HCT116 (cell line): ENCODE results near the gene DUSP3. TPM values are rescaled to one million over a fixed set of nuclear protein-coding genes. Genes with fewer than 3 reads are reported as not detected.

Experiments
- ATAC-seq: fragments of 200-7000 bp; cut with Tn5 transposase; 2 replicates; pipeline ENCODE4 v1.9.1; 2020; ENCODE audit warnings: mild to moderate bottlenecking, moderate library complexity
- BruUV-seq: library from RNA; stranded (reverse); fragments of 400-500 nt; replicated peaks from 2 replicates; lab custom pipeline; 2021; lab: Mats Ljungman, UMichigan
- CTCF ChIA-PET: fragments of 300-600 bp; sonication (Branson Sonifier 250); formaldehyde crosslinking; loops from one replicate; lab custom pipeline; 2021; ENCODE audit warnings: antibody characterized with exemption; lab: Charles Lee
- POLR2A ChIA-PET: fragments of 300-600, 350-600 bp; sonication (Branson Sonifier 250); formaldehyde crosslinking; loops from one replicate; lab custom pipeline; 2021; ENCODE audit warnings: antibody characterized with exemption; lab: Charles Lee
- RAD21 ChIA-PET, 2 experiments: fragments of 300-600 bp; sonication (Branson Sonifier 250); formaldehyde crosslinking; loops; one replicate each; lab custom pipeline; 2023; ENCODE audit warnings: low total read pairs in 2 of 2; ENCODE audit not compliant: uncharacterized antibody in 2 of 2, unreplicated experiment in 2 of 2, low non-redundant PET in 1 of 2; lab: Charles Lee
- DNase-seq: peaks from one replicate; pipeline ENCODE4 v3.0.0-alpha.2; 2010; ENCODE audit warnings: low read depth, low spot score
- H2AFZ ChIP-seq: fragments of 200-600 bp; shearing (Covaris generic), sonication (generic); 2 replicates; pipeline ENCODE4 v1.6.1; 2017; ENCODE audit warnings: low read depth, mixed run types, mixed read lengths, antibody characterized with exemption, low read length; ENCODE audit not compliant: poor library complexity, severe bottlenecking
- H3K27ac ChIP-seq: 2 replicates; pipeline ENCODE4 v1.5.1; 2012; ENCODE audit warnings: low read depth, low read length
- H3K27me3 ChIP-seq: fragments of 200-600 bp; sonication (generic); 2 replicates; pipeline ENCODE4 v1.6.1; 2016; ENCODE audit warnings: mixed run types, low read length, mixed read lengths; ENCODE audit not compliant: insufficient read depth
- H3K36me3 ChIP-seq, 2 experiments: fragments of 200-500 bp in 1 of 2; fragments of 200-600 bp in 1 of 2; sonication (Bioruptor generic) in 1 of 2; sonication (generic) in 1 of 2; 2 replicates each; pipeline versions ENCODE4 v1.5.1 to v1.6.1; 2014 to 2016; ENCODE audit warnings: low read length in 2 of 2, inconsistent platforms in 1 of 2, mixed read lengths in 1 of 2, mixed run types in 1 of 2; ENCODE audit not compliant: insufficient read depth in 2 of 2, control insufficient read depth in 1 of 2
- H3K4me1 ChIP-seq, 2 experiments: fragments of 200-600 bp in 1 of 2; sonication (generic) in 1 of 2; 2 replicates each; pipeline versions ENCODE4 v1.5.1 to v1.6.1; 2012 to 2017; ENCODE audit warnings: low read length in 2 of 2, inconsistent platforms in 1 of 2, mild to moderate bottlenecking in 1 of 2, mixed read lengths in 1 of 2, mixed run types in 1 of 2, moderate library complexity in 1 of 2; ENCODE audit not compliant: insufficient read depth in 2 of 2, control insufficient read depth in 1 of 2
- H3K4me2 ChIP-seq: fragments of 200-600 bp; sonication (generic); 2 replicates; pipeline ENCODE4 v1.6.1; 2017; ENCODE audit warnings: mixed run types, low read length, mixed read lengths
- H3K4me3 ChIP-seq, 2 experiments: fragments of 200-600 bp in 1 of 2; sonication (generic) in 1 of 2; replicated peaks in 1 of 2; 2 replicates each; pipeline ENCODE4 v1.5.1; 2011 to 2016; ENCODE audit warnings: low read length in 2 of 2, control low read depth in 1 of 2, low read depth in 1 of 2, mild to moderate bottlenecking in 1 of 2, mixed read lengths in 1 of 2, mixed run types in 1 of 2
- H3K79me2 ChIP-seq: fragments of 200-600 bp; sonication (generic); 2 replicates; pipeline ENCODE4 v1.6.1; 2017; ENCODE audit warnings: mild to moderate bottlenecking, mixed run types, low read length, moderate library complexity, mixed read lengths; ENCODE audit not compliant: insufficient read depth
- H3K9ac ChIP-seq: fragments of 200-600 bp; sonication (generic); 2 replicates; pipeline ENCODE4 v1.6.1; 2016; ENCODE audit warnings: low read length, mixed read lengths
- H3K9me2 ChIP-seq: fragments of 200-600 bp; sonication (generic), shearing (Covaris generic); 2 replicates; pipeline ENCODE4 v1.6.1; 2017; ENCODE audit warnings: mixed run types, mild to moderate bottlenecking, moderate library complexity; ENCODE audit not compliant: insufficient read depth
- H3K9me3 ChIP-seq, 2 experiments: fragments of 200-500 bp in 1 of 2; fragments of 200-600 bp in 1 of 2; sonication (Bioruptor generic) in 1 of 2; sonication (generic) in 1 of 2; 2 replicates each; pipeline ENCODE4 v1.6.1; 2014 to 2017; ENCODE audit warnings: low read length in 2 of 2, mixed read lengths in 2 of 2, inconsistent platforms in 1 of 2, low read depth in 1 of 2, mild to moderate bottlenecking in 1 of 2, mixed run types in 1 of 2, moderate library complexity in 1 of 2; ENCODE audit not compliant: control insufficient read depth in 1 of 2, insufficient read depth in 1 of 2
- H4K20me1 ChIP-seq: fragments of 200-600 bp; sonication (generic), shearing (Covaris generic); 2 replicates; pipeline ENCODE4 v1.6.1; 2017; ENCODE audit warnings: mixed run types, mild to moderate bottlenecking, moderate library complexity; ENCODE audit not compliant: insufficient read depth
- CBX3 ChIP-seq: IDR thresholded peaks from 2 replicates; pipeline ENCODE4 v1.6.1; 2012; ENCODE audit warnings: low read depth
- EGR1 ChIP-seq: IDR thresholded peaks from 2 replicates; pipeline ENCODE4 v1.6.1; 2012; ENCODE audit warnings: low read depth
- EZH2 ChIP-seq: fragments of 200-600 bp; sonication (generic); IDR thresholded peaks from 2 replicates; pipeline ENCODE4 v1.6.1; 2017; ENCODE audit warnings: antibody characterized with exemption, mixed run types
- JUND ChIP-seq: IDR thresholded peaks from 2 replicates; pipeline ENCODE4 v1.6.1; 2012
- intact Hi-C: fragments of 100-400 bp; cut with micrococcal nuclease; formaldehyde crosslinking; loops from 2 replicates; pipeline ENCODE4 v1.10.0; 2022
- total RNA-seq: library from RNA; stranded (reverse); gene quantifications from one replicate; pipeline ENCODE4 v1.2.1, GENCODE V29; 2021; ENCODE audit not compliant: unreplicated experiment
- TF ChIP-seq, protein P1 (sequence below): IDR thresholded peaks from 2 replicates; pipeline ENCODE4 v1.6.1; 2012

Gene DUSP3
- total RNA-seq, 1 experiment from 2014 or later: 29.6 TPM

DNA sequence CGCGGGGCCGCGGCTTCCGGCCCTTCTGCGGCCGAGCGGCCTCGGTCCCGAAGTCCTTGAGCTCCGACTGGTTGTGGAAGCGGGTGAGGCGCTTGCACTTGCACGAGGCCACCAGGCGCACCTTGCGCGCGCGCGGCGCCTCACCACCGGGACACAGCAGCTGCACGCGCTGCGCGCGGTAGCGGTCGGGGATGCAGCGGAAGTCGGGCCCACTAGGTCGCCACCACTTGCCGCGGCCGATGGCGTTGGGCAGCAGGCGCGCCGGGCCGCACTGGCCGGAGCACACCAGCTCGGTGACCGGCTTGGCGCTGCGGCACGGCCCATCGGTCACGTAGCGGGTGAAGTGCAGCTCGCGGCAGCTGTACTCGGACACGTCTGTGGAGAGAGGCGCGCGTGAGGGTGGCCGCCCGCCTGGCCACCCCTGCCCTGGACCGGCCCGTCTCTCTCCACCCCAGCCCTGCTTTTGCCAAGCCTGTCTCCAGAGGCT is 23.3 kb downstream of the DUSP3 start:
- ATAC-seq: no peak
- Histone ChIP-seq H3K36me3 (no peaks in the 10 kb centered on the region), H3K4me2 (no peak overlapping the region), H3K9ac (no peak overlapping the region), H3K9me2 (no peaks in the 10 kb centered on the region), H2AFZ (no peak overlapping the region), H3K27me3 (no peaks in the 10 kb centered on the region), H3K4me1 (peaks cover 0 to 13% of the 10 kb centered on the region in 2 experiments; a peak in 2 of 4 replicates), H3K4me3 (no peak overlapping the region), H3K79me2 (no peaks in the 10 kb centered on the region), H3K27ac (no peak overlapping the region), H3K9me3 (no peaks in the 10 kb centered on the region), H4K20me1 (no peaks in the 10 kb centered on the region)
- ChIA-PET RAD21 (no interaction called here), POLR2A (no interaction called here), CTCF (no interaction called here)
- intact Hi-C loops: no loop called here
- TF ChIP-seq CBX3 (no peak), EZH2 (no peak), JUND (no peak)
- TF ChIP-seq, protein P1, sequence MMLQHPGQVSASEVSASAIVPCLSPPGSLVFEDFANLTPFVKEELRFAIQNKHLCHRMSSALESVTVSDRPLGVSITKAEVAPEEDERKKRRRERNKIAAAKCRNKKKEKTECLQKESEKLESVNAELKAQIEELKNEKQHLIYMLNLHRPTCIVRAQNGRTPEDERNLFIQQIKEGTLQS: no peak
- DNase-seq: no peak
- no TSS peak for BruUV-seq

GRCh38 chr17:43754947-43755346 is 23.8 kb downstream of the DUSP3 start:
- H3K9me3 ChIP-seq: no peaks in the 10 kb centered on the region
- no peaks in the 10 kb centered on the region for H3K79me2 ChIP-seq
- ChIA-PET POLR2A (no interaction called here), CTCF (no interaction called here), RAD21 (no interaction called here)
- no peaks in the 10 kb centered on the region for H3K27me3 ChIP-seq
- no peak overlapping the region for H2AFZ ChIP-seq
- no peaks in the 10 kb centered on the region for H3K36me3 ChIP-seq
- H3K4me2 ChIP-seq: no peak overlapping the region
- peaks cover 0 to 12% of the 10 kb centered on the region in 2 experiments; a peak in 2 of 4 replicates for H3K4me1 ChIP-seq
- no peak for TF ChIP-seq EGR1
- no peak for TF ChIP-seq JUND
- no peaks in the 10 kb centered on the region for H4K20me1 ChIP-seq
- no peak for DNase-seq
- ATAC-seq: no peak
- no peaks in the 10 kb centered on the region for H3K9me2 ChIP-seq
- H3K9ac ChIP-seq: no peak overlapping the region
- BruUV-seq: no TSS peak
- no peak overlapping the region for H3K4me3 ChIP-seq
- intact Hi-C loops: no loop called here
- H3K27ac ChIP-seq: no peak overlapping the region
